ENCODE data around the gene ARHGAP15.
A peak's percentile ranks its signal among the peaks of the same experiment; 100 is the strongest.
"Not testable (repeated sequence)": the region's sequence is repeated elsewhere in the genome, so short reads cannot be mapped to it uniquely, and the experiment has no call there.

The ARHGAP15 gene

GRCh38 chr2:143521396-143521795 lies 392.2 kb downstream of the ARHGAP15 start:
- no peak for DNase-seq (ENCODE audit: low read depth in 2 of 3, low spot score in 1 of 3)

GRCh38 chr2:143522699-143523098 lies 393.5 kb downstream of the ARHGAP15 start:
- DNase-seq (ENCODE audit: low read depth in 2 of 3, low spot score in 1 of 3), result no peak

- DNase-seq (ENCODE audit: low read depth in 2 of 3, low spot score in 1 of 3), result no peak
Observed at GRCh38 chr2:143524119-143524553, 394.9 kb downstream of the ARHGAP15 start.

GRCh38 chr2:143524559-143525401 lies 395.6 kb downstream of the ARHGAP15 start:
- DNase-seq (ENCODE audit: low read depth in 2 of 3, low spot score in 1 of 3), result no peak

- no peak for DNase-seq (ENCODE audit: low read depth in 2 of 3, low spot score in 1 of 3)
Observed at GRCh38 chr2:143525402-143525860, 396.2 kb downstream of the ARHGAP15 start.

GRCh38 chr2:143526498-143526897 lies 397.3 kb downstream of the ARHGAP15 start:
- DNase-seq (ENCODE audit: low read depth in 2 of 3, low spot score in 1 of 3), result no peak

- no peak for DNase-seq (ENCODE audit: low read depth in 2 of 3, low spot score in 1 of 3)
Observed at GRCh38 chr2:143528021-143528420, 398.8 kb downstream of the ARHGAP15 start.

GRCh38 chr2:143529118-143529720 lies 400.0 kb downstream of the ARHGAP15 start:
- DNase-seq (ENCODE audit: low read depth in 2 of 3, low spot score in 1 of 3), result no peak

- no peak for DNase-seq (ENCODE audit: low read depth in 2 of 3, low spot score in 1 of 3)
Observed at GRCh38 chr2:143530758-143531157, 401.5 kb downstream of the ARHGAP15 start.

- no peak for DNase-seq (ENCODE audit: low read depth in 2 of 3, low spot score in 1 of 3)
Observed at GRCh38 chr2:143532061-143532460, 402.8 kb downstream of the ARHGAP15 start.

- no peak for DNase-seq (ENCODE audit: low read depth in 2 of 3, low spot score in 1 of 3)
Observed at GRCh38 chr2:143533846-143534245, 404.6 kb downstream of the ARHGAP15 start.

GRCh38 chr2:143535802-143536201 lies 406.6 kb downstream of the ARHGAP15 start:
- no peak for DNase-seq (ENCODE audit: low read depth in 2 of 3, low spot score in 1 of 3)

- DNase-seq (ENCODE audit: low read depth in 2 of 3, low spot score in 1 of 3), result not testable (repeated sequence)
Observed at GRCh38 chr2:143541899-143542298, 412.7 kb downstream of the ARHGAP15 start.

- DNase-seq (ENCODE audit: low read depth in 2 of 3, low spot score in 1 of 3), result no peak
Observed at GRCh38 chr2:143545059-143545948, 416.1 kb downstream of the ARHGAP15 start.

- no peak for DNase-seq (ENCODE audit: low read depth in 2 of 3, low spot score in 1 of 3)
Observed at GRCh38 chr2:143545949-143546255, 416.7 kb downstream of the ARHGAP15 start.

- no peak for DNase-seq (ENCODE audit: low read depth in 2 of 3, low spot score in 1 of 3)
Observed at GRCh38 chr2:143548032-143548431, 418.8 kb downstream of the ARHGAP15 start.

GRCh38 chr2:143550500-143550899 lies 421.3 kb downstream of the ARHGAP15 start:
- no peak for DNase-seq (ENCODE audit: low read depth in 2 of 3, low spot score in 1 of 3)

GRCh38 chr2:143551971-143552650 lies 422.9 kb downstream of the ARHGAP15 start:
- DNase-seq (ENCODE audit: low read depth in 2 of 3, low spot score in 1 of 3), result no peak

GRCh38 chr2:143553261-143553660 lies 424.0 kb downstream of the ARHGAP15 start:
- peak in 2 of 3 donors; percentile 8 to 16 for DNase-seq (ENCODE audit: low read depth in 2 of 3, low spot score in 1 of 3)

- no peak for DNase-seq (ENCODE audit: low read depth in 2 of 3, low spot score in 1 of 3)
Observed at GRCh38 chr2:143558665-143559064, 429.4 kb downstream of the ARHGAP15 start.

GRCh38 chr2:143559147-143559546 lies 429.9 kb downstream of the ARHGAP15 start:
- no peak for DNase-seq (ENCODE audit: low read depth in 2 of 3, low spot score in 1 of 3)

Measured in stimulated activated CD4-positive, alpha-beta T cell treated with anti-CD3 and anti-CD28 coated beads, Interleukin-12 subunit alpha, Interleukin-12 subunit beta, amount 100 ng/mL, for 48 hours (primary cell).